ENCODE data around the gene SOX1. TPM values are rescaled to one million over a fixed set of nuclear protein-coding genes. Genes with fewer than 3 reads are reported as not detected.

Gene SOX1
- total and polyA plus RNA-seq, 7 donors, result under 0.01 to 0.36 (median 0.01) TPM; not detected in 4

DNA sequence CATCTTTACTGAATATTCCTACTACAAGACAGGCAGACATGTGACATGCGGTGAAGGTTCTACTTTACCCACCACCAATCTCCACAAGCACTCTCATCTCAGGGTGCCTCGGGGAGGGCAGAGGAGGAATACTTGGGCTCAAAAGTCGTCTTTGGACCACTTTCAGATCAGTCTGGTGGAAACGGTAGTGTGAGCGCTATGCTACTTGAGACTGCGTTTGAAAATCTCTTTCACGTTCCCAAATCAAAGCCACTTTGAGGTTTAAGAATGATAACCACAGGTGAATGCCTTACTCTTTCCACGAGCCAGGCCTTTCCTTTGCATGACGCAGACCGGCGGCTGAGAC is 1.5 kb upstream of the SOX1 start:
- Histone ChIP-seq H3K9me3 (no peaks in the 10 kb centered on the region), H3K4me1 (peaks cover 0 to 25% (median 22%) of the 10 kb centered on the region in 4 donors), H3K27ac (no peak overlapping the region), H3K36me3 (no peaks in the 10 kb centered on the region), H3K27me3 (peaks cover 43 to 99% (median 84%) of the 10 kb centered on the region in 3 donors), H3K4me3 (no peak overlapping the region)
- DNase-seq, result no peak
- intact Hi-C loops (cut with DNase I), result no loop called here
- 5 to 6% methylated on average over 11 of the region's 11 CpGs for WGBS, 2 donors
- TF ChIP-seq POLR2AphosphoS5 (IDR thresholded peaks at IDR 0.05), result no peak

- no peak for DNase-seq
- Histone ChIP-seq H3K27me3 (peaks cover 47 to 99% (median 84%) of the 10 kb centered on the region in 3 donors), H3K9me3 (no peaks in the 10 kb centered on the region), H3K4me1 (peaks cover 0 to 25% (median 22%) of the 10 kb centered on the region in 4 donors), H3K4me3 (peak overlapping the region in 3 of 4 donors; percentile 33 to 45 (median 37)), H3K27ac (no peak overlapping the region), H3K36me3 (no peaks in the 10 kb centered on the region)
- WGBS, 2 donors, result 4% methylated on average over 48 of the region's 48 CpGs
- TF ChIP-seq POLR2A (IDR thresholded peaks at IDR 0.05) (no peak), EP300 (IDR thresholded peaks at IDR 0.05) (no peak), POLR2AphosphoS5 (IDR thresholded peaks at IDR 0.05) (no peak)
- TF ChIP-seq, protein P1, sequence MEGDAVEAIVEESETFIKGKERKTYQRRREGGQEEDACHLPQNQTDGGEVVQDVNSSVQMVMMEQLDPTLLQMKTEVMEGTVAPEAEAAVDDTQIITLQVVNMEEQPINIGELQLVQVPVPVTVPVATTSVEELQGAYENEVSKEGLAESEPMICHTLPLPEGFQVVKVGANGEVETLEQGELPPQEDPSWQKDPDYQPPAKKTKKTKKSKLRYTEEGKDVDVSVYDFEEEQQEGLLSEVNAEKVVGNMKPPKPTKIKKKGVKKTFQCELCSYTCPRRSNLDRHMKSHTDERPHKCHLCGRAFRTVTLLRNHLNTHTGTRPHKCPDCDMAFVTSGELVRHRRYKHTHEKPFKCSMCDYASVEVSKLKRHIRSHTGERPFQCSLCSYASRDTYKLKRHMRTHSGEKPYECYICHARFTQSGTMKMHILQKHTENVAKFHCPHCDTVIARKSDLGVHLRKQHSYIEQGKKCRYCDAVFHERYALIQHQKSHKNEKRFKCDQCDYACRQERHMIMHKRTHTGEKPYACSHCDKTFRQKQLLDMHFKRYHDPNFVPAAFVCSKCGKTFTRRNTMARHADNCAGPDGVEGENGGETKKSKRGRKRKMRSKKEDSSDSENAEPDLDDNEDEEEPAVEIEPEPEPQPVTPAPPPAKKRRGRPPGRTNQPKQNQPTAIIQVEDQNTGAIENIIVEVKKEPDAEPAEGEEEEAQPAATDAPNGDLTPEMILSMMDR (IDR thresholded peaks at IDR 0.05), result no peak
- intact Hi-C loops (cut with DNase I), result no loop called here
These were observed 904 bp upstream of the SOX1 start for GRCh38 chr13:112065867-112066623.

- Histone ChIP-seq H3K27me3 (peaks cover 51 to 99% (median 84%) of the 10 kb centered on the region in 3 donors), H3K4me1 (peaks cover 0 to 25% (median 22%) of the 10 kb centered on the region in 4 donors), H3K36me3 (no peaks in the 10 kb centered on the region), H3K27ac (no peak overlapping the region), H3K9me3 (no peaks in the 10 kb centered on the region), H3K4me3 (peak overlapping the region in 3 of 4 donors; percentile 33 to 45 (median 37))
- DNase-seq, result no peak
- WGBS, 2 donors, result 2 to 3% methylated on average over 56 of the region's 56 CpGs
- intact Hi-C loops (cut with DNase I), result no loop called here
- TF ChIP-seq POLR2AphosphoS5 (IDR thresholded peaks at IDR 0.05), result no peak
- TF ChIP-seq EP300 (IDR thresholded peaks at IDR 0.05), result no peak
- no peak for TF ChIP-seq POLR2A (IDR thresholded peaks at IDR 0.05)
- TF ChIP-seq, protein P1 (IDR thresholded peaks at IDR 0.05), result no peak
These were observed 335 bp upstream of the SOX1 start for GRCh38 chr13:112066624-112067004.

GRCh38 chr13:112067871-112068539 is 1.1 kb downstream of the SOX1 start:
- Histone ChIP-seq H3K27ac (no peak overlapping the region), H3K9me3 (no peaks in the 10 kb centered on the region), H3K36me3 (no peaks in the 10 kb centered on the region), H3K4me1 (peaks cover 0 to 31% (median 29%) of the 10 kb centered on the region in 4 donors), H3K27me3 (peaks cover 56 to 99% (median 84%) of the 10 kb centered on the region in 3 donors), H3K4me3 (peak overlapping the region in 2 of 4 donors; percentile 17 to 33)
- intact Hi-C loops (cut with DNase I), result no loop called here
- 3 to 5% methylated on average over 103 of the region's 103 CpGs for WGBS, 2 donors
- no peak for TF ChIP-seq EP300 (IDR thresholded peaks at IDR 0.05)
- TF ChIP-seq, protein P1 (IDR thresholded peaks at IDR 0.05), result no peak
- no peak for TF ChIP-seq POLR2A (IDR thresholded peaks at IDR 0.05)
- no peak for TF ChIP-seq POLR2AphosphoS5 (IDR thresholded peaks at IDR 0.05)
- DNase-seq, result no peak

GRCh38 chr13:112068540-112069060 is 1.7 kb downstream of the SOX1 start:
- Histone ChIP-seq H3K4me1 (peaks cover 0 to 36% (median 33%) of the 10 kb centered on the region in 4 donors), H3K27ac (no peak overlapping the region), H3K9me3 (no peaks in the 10 kb centered on the region), H3K4me3 (peak overlapping the region in 1 of 4 donors; percentile 17), H3K27me3 (peaks cover 61 to 99% (median 84%) of the 10 kb centered on the region in 3 donors), H3K36me3 (no peaks in the 10 kb centered on the region)
- 3 to 4% methylated on average over 80 of the region's 80 CpGs for WGBS, 2 donors
- TF ChIP-seq POLR2AphosphoS5 (IDR thresholded peaks at IDR 0.05) (no peak), EP300 (IDR thresholded peaks at IDR 0.05) (no peak), POLR2A (IDR thresholded peaks at IDR 0.05) (no peak)
- TF ChIP-seq, protein P1 (IDR thresholded peaks at IDR 0.05), result no peak
- intact Hi-C loops (cut with DNase I), result no loop called here
- DNase-seq, result no peak
